Measurements from ENCODE around the gene ALLC. TPM values are rescaled to one million over a fixed set of nuclear protein-coding genes. Genes with fewer than 3 reads are reported as not detected.
"Not testable (repeated sequence)": the region's sequence is repeated elsewhere in the genome, so short reads cannot be mapped to it uniquely, and the experiment has no call there.

The ALLC gene
- total RNA-seq, 1 donor from 2014 or later: not detected

- no peak overlapping the region for H3K4me3 ChIP-seq (ENCODE audit: low read length in 3 of 3)
- H3K9ac ChIP-seq (ENCODE audit: low read depth in 1 of 3, low read length in 3 of 3): no peak overlapping the region
- H3K9me3 ChIP-seq (ENCODE audit: control insufficient read depth in 3 of 3, low read length in 3 of 3): no peaks in the 10 kb centered on the region
- peaks cover 14 to 23% (median 19%) of the 10 kb centered on the region in 3 donors for H3K4me1 ChIP-seq (ENCODE audit: control insufficient read depth in 3 of 3, insufficient read depth in 3 of 3, low read length in 3 of 3)
- H3K27me3 ChIP-seq (ENCODE audit: control insufficient read depth in 3 of 3, insufficient read depth in 3 of 3, low read length in 3 of 3): peaks cover 0 to 31% (median 20%) of the 10 kb centered on the region in 3 donors
- H3K27ac ChIP-seq (ENCODE audit: low read depth, low read length): no peak overlapping the region
- H3K36me3 ChIP-seq (ENCODE audit: control insufficient read depth in 3 of 3, insufficient read depth in 3 of 3, low read length in 3 of 3): no peaks in the 10 kb centered on the region
Observed at GRCh38 chr2:3654531-3655225, 3.3 kb upstream of the ALLC start.

GRCh38 chr2:3655871-3656761, 1.9 kb upstream of the ALLC start:
- H3K27ac ChIP-seq (ENCODE audit: low read depth, low read length): no peak overlapping the region

GRCh38 chr2:3656762-3657721, 958 bp upstream of the ALLC start:
- Histone ChIP-seq H3K36me3 (ENCODE audit: control insufficient read depth in 3 of 3, insufficient read depth in 3 of 3, low read length in 3 of 3) (no peaks in the 10 kb centered on the region), H3K4me3 (ENCODE audit: low read length in 3 of 3) (no peak overlapping the region), H3K4me1 (ENCODE audit: control insufficient read depth in 3 of 3, insufficient read depth in 3 of 3, low read length in 3 of 3) (peaks cover 6 to 14% (median 8%) of the 10 kb centered on the region in 3 donors), H3K27ac (ENCODE audit: low read depth, low read length) (no peak overlapping the region), H3K9me3 (ENCODE audit: control insufficient read depth in 3 of 3, low read length in 3 of 3) (no peaks in the 10 kb centered on the region), H3K27me3 (ENCODE audit: control insufficient read depth in 3 of 3, insufficient read depth in 3 of 3, low read length in 3 of 3) (peaks cover 0 to 22% (median 10%) of the 10 kb centered on the region in 3 donors), H3K9ac (ENCODE audit: low read depth in 1 of 3, low read length in 3 of 3) (no peak overlapping the region)

More at GRCh38 chr2:3655871-3656761, 1.9 kb upstream of the ALLC start:
- H3K27me3 ChIP-seq (ENCODE audit: control insufficient read depth in 3 of 3, insufficient read depth in 3 of 3, low read length in 3 of 3): peaks cover 0 to 27% (median 15%) of the 10 kb centered on the region in 3 donors
- no peaks in the 10 kb centered on the region for H3K36me3 ChIP-seq (ENCODE audit: control insufficient read depth in 3 of 3, insufficient read depth in 3 of 3, low read length in 3 of 3)
- H3K9ac ChIP-seq (ENCODE audit: low read depth in 1 of 3, low read length in 3 of 3): no peak overlapping the region
- H3K9me3 ChIP-seq (ENCODE audit: control insufficient read depth in 3 of 3, low read length in 3 of 3): no peaks in the 10 kb centered on the region
- H3K4me1 ChIP-seq (ENCODE audit: control insufficient read depth in 3 of 3, insufficient read depth in 3 of 3, low read length in 3 of 3): peaks cover 14 to 22% (median 14%) of the 10 kb centered on the region in 3 donors
- no peak overlapping the region for H3K4me3 ChIP-seq (ENCODE audit: low read length in 3 of 3)

- Histone ChIP-seq H3K9me3 (ENCODE audit: control insufficient read depth in 3 of 3, low read length in 3 of 3) (no peaks in the 10 kb centered on the region), H3K36me3 (ENCODE audit: control insufficient read depth in 3 of 3, insufficient read depth in 3 of 3, low read length in 3 of 3) (no peaks in the 10 kb centered on the region), H3K9ac (ENCODE audit: low read depth in 1 of 3, low read length in 3 of 3) (peak overlapping the region in 1 of 3 donors; percentile 45), H3K4me1 (ENCODE audit: control insufficient read depth in 3 of 3, insufficient read depth in 3 of 3, low read length in 3 of 3) (peaks cover 5 to 12% (median 5%) of the 10 kb centered on the region in 3 donors), H3K4me3 (ENCODE audit: low read length in 3 of 3) (no peak overlapping the region), H3K27ac (ENCODE audit: low read depth, low read length) (peak overlapping the region; percentile 23), H3K27me3 (ENCODE audit: control insufficient read depth in 3 of 3, insufficient read depth in 3 of 3, low read length in 3 of 3) (peaks cover 0 to 2% (median 0%) of the 10 kb centered on the region in 3 donors)
Observed at GRCh38 chr2:3659447-3660432, 1.7 kb downstream of the ALLC start.

- H3K4me3 ChIP-seq (ENCODE audit: low read length in 3 of 3); H3K9me3 ChIP-seq (ENCODE audit: control insufficient read depth in 3 of 3, low read length in 3 of 3); H3K9ac ChIP-seq (ENCODE audit: low read depth in 1 of 3, low read length in 3 of 3); H3K27ac ChIP-seq (ENCODE audit: low read depth, low read length); H3K36me3 ChIP-seq (ENCODE audit: control insufficient read depth in 3 of 3, insufficient read depth in 3 of 3, low read length in 3 of 3); H3K27me3 ChIP-seq (ENCODE audit: control insufficient read depth in 3 of 3, insufficient read depth in 3 of 3, low read length in 3 of 3): not testable (repeated sequence)
- peaks cover 5 to 12% (median 5%) of the 10 kb centered on the region in 3 donors for H3K4me1 ChIP-seq (ENCODE audit: control insufficient read depth in 3 of 3, insufficient read depth in 3 of 3, low read length in 3 of 3)
Observed at GRCh38 chr2:3660640-3661039, 2.6 kb downstream of the ALLC start.

- Histone ChIP-seq H3K9me3 (ENCODE audit: control insufficient read depth in 3 of 3, low read length in 3 of 3) (no peaks in the 10 kb centered on the region), H3K9ac (ENCODE audit: low read depth in 1 of 3, low read length in 3 of 3) (no peak overlapping the region), H3K4me1 (ENCODE audit: control insufficient read depth in 3 of 3, insufficient read depth in 3 of 3, low read length in 3 of 3) (peaks cover 5 to 12% (median 5%) of the 10 kb centered on the region in 3 donors), H3K4me3 (ENCODE audit: low read length in 3 of 3) (no peak overlapping the region), H3K36me3 (ENCODE audit: control insufficient read depth in 3 of 3, insufficient read depth in 3 of 3, low read length in 3 of 3) (no peaks in the 10 kb centered on the region), H3K27ac (ENCODE audit: low read depth, low read length) (no peak overlapping the region), H3K27me3 (ENCODE audit: control insufficient read depth in 3 of 3, insufficient read depth in 3 of 3, low read length in 3 of 3) (no peaks in the 10 kb centered on the region)
Observed at GRCh38 chr2:3661149-3661660, 3.2 kb downstream of the ALLC start.

- H3K4me3 ChIP-seq (ENCODE audit: low read length in 3 of 3): no peak overlapping the region
- H3K27me3 ChIP-seq (ENCODE audit: control insufficient read depth in 3 of 3, insufficient read depth in 3 of 3, low read length in 3 of 3): peaks cover 4 to 8% (median 7%) of the 10 kb centered on the region in 3 donors
- no peaks in the 10 kb centered on the region for H3K9me3 ChIP-seq (ENCODE audit: control insufficient read depth in 3 of 3, low read length in 3 of 3)
- no peak overlapping the region for H3K27ac ChIP-seq (ENCODE audit: low read depth, low read length)
- H3K4me1 ChIP-seq (ENCODE audit: control insufficient read depth in 3 of 3, insufficient read depth in 3 of 3, low read length in 3 of 3): peaks cover 5 to 12% (median 5%) of the 10 kb centered on the region in 3 donors
- no peak overlapping the region for H3K9ac ChIP-seq (ENCODE audit: low read depth in 1 of 3, low read length in 3 of 3)
- no peaks in the 10 kb centered on the region for H3K36me3 ChIP-seq (ENCODE audit: control insufficient read depth in 3 of 3, insufficient read depth in 3 of 3, low read length in 3 of 3)
Observed at GRCh38 chr2:3662239-3662638, 4.2 kb downstream of the ALLC start.

- Histone ChIP-seq H3K9ac (ENCODE audit: low read depth in 1 of 3, low read length in 3 of 3) (no peak overlapping the region), H3K4me1 (ENCODE audit: control insufficient read depth in 3 of 3, insufficient read depth in 3 of 3, low read length in 3 of 3) (peaks cover 2 to 8% (median 4%) of the 10 kb centered on the region in 3 donors), H3K36me3 (ENCODE audit: control insufficient read depth in 3 of 3, insufficient read depth in 3 of 3, low read length in 3 of 3) (no peaks in the 10 kb centered on the region), H3K27ac (ENCODE audit: low read depth, low read length) (no peak overlapping the region), H3K9me3 (ENCODE audit: control insufficient read depth in 3 of 3, low read length in 3 of 3) (no peaks in the 10 kb centered on the region), H3K4me3 (ENCODE audit: low read length in 3 of 3) (no peak overlapping the region), H3K27me3 (ENCODE audit: control insufficient read depth in 3 of 3, insufficient read depth in 3 of 3, low read length in 3 of 3) (peaks cover 4 to 13% (median 8%) of the 10 kb centered on the region in 3 donors)
Observed at GRCh38 chr2:3664118-3664517, 6.1 kb downstream of the ALLC start.
